Neuronal stem cell (in vitro differentiated cells): ENCODE data around the gene BMPR1A. TPM values are rescaled to one million over a fixed set of nuclear protein-coding genes. Genes with fewer than 3 reads are reported as not detected.
"Not testable (repeated sequence)": the region's sequence is repeated elsewhere in the genome, so short reads cannot be mapped to it uniquely, and the experiment has no call there.

Experiments
- DNase-seq: peaks from one replicate; pipeline ENCODE4 v3.0.0-alpha.2; 2013; ENCODE audit warnings: low spot score
- H2AFZ ChIP-seq: one replicate; pipeline ENCODE4 v1.6.1; 2013; ENCODE audit warnings: mild to moderate bottlenecking, low read length, inconsistent platforms
- H2AK5ac ChIP-seq: 2 replicates; pipeline ENCODE4 v1.6.1; 2013; ENCODE audit warnings: low read depth, mild to moderate bottlenecking, inconsistent platforms, low read length, moderate library complexity, mixed read lengths
- H2BK120ac ChIP-seq: 2 replicates; pipeline ENCODE4 v1.6.1; 2013; ENCODE audit warnings: low read depth, mild to moderate bottlenecking, inconsistent platforms, low read length, moderate library complexity, mixed read lengths
- H2BK12ac ChIP-seq: one replicate; pipeline ENCODE4 v1.6.1; 2013; ENCODE audit warnings: low read length, inconsistent platforms
- H2BK15ac ChIP-seq: 2 replicates; pipeline ENCODE4 v1.6.1; 2013; ENCODE audit warnings: mild to moderate bottlenecking, low read length, inconsistent platforms, mixed read lengths
- H2BK5ac ChIP-seq: one replicate; pipeline ENCODE4 v1.6.1; 2013; ENCODE audit warnings: inconsistent platforms, mild to moderate bottlenecking, low read length, moderate library complexity
- H3K14ac ChIP-seq: one replicate; pipeline ENCODE4 v1.6.1; 2013; ENCODE audit warnings: low read length, inconsistent platforms
- H3K18ac ChIP-seq: 2 replicates; pipeline ENCODE4 v1.6.1; 2013; ENCODE audit warnings: low read length, inconsistent platforms
- H3K23ac ChIP-seq: 2 replicates; pipeline ENCODE4 v1.6.1; 2013; ENCODE audit warnings: low read depth, mild to moderate bottlenecking, mixed read lengths, low read length, inconsistent platforms; ENCODE audit not compliant: poor library complexity
- H3K27ac ChIP-seq: replicated peaks from 3 replicates; pipeline ENCODE4 v1.5.1; 2013; ENCODE audit warnings: low read length, inconsistent platforms
- H3K27me3 ChIP-seq, 3 experiments: 2 replicates each; pipeline ENCODE4 v1.6.1; 2013; ENCODE audit warnings: low read length in 3 of 3, mild to moderate bottlenecking in 2 of 3, inconsistent platforms in 1 of 3, low read depth in 1 of 3, mixed read lengths in 1 of 3, moderate library complexity in 1 of 3; ENCODE audit not compliant: control insufficient read depth in 3 of 3, insufficient read depth in 3 of 3
- H3K36me3 ChIP-seq, 2 donors: replicated peaks in 1 of 2; 2 replicates each; pipeline ENCODE4 v1.6.1; 2013; ENCODE audit warnings: low read length in 2 of 2; ENCODE audit not compliant: control insufficient read depth in 2 of 2, insufficient read depth in 2 of 2
- H3K4ac ChIP-seq: 2 replicates; pipeline ENCODE4 v1.6.1; 2013; ENCODE audit warnings: inconsistent platforms, mild to moderate bottlenecking, low read length, moderate library complexity
- H3K4me1 ChIP-seq, 2 donors: 1 replicate in 1 of 2; 2 replicates in 1 of 2; pipeline ENCODE4 v1.6.1; 2013; ENCODE audit warnings: low read length in 2 of 2, low read depth in 1 of 2; ENCODE audit not compliant: control insufficient read depth in 2 of 2, insufficient read depth in 1 of 2
- H3K4me2 ChIP-seq: one replicate; pipeline ENCODE4 v1.6.1; 2013; ENCODE audit warnings: mild to moderate bottlenecking, low read length, inconsistent platforms; ENCODE audit not compliant: insufficient read depth, poor library complexity, severe bottlenecking
- H3K4me3 ChIP-seq, 2 donors: 2 replicates each; pipeline ENCODE4 v1.5.1; 2013; ENCODE audit warnings: low read length in 2 of 2, mild to moderate bottlenecking in 2 of 2, inconsistent platforms in 1 of 2, moderate library complexity in 1 of 2
- H3K79me1 ChIP-seq: one replicate; pipeline ENCODE4 v1.6.1; 2013; ENCODE audit warnings: low read depth, mild to moderate bottlenecking, inconsistent platforms, low read length, moderate library complexity
- H3K9ac ChIP-seq: one replicate; pipeline ENCODE4 v1.6.1; 2013; ENCODE audit warnings: mild to moderate bottlenecking, low read depth, low read length, inconsistent platforms; ENCODE audit not compliant: poor library complexity
- H3K9me3 ChIP-seq, 2 donors: replicated peaks in 1 of 2; 2 replicates each; pipeline versions ENCODE3 to v1.6.1; 2013; ENCODE audit warnings: low read length in 2 of 2, mild to moderate bottlenecking in 2 of 2, inconsistent platforms in 1 of 2, low read depth in 1 of 2, mixed read lengths in 1 of 2, moderate library complexity in 1 of 2; ENCODE audit not compliant: control insufficient read depth in 2 of 2, insufficient read depth in 1 of 2
- H4K8ac ChIP-seq: one replicate; pipeline ENCODE4 v1.6.1; 2013; ENCODE audit warnings: low read depth, mild to moderate bottlenecking, inconsistent platforms, low read length, moderate library complexity
- H4K91ac ChIP-seq: one replicate; pipeline ENCODE4 v1.6.1; 2013; ENCODE audit warnings: low read length, low read depth, mild to moderate bottlenecking, inconsistent platforms; ENCODE audit not compliant: poor library complexity
- WGBS, 2 donors: extraction: QIAGEN DNeasy Blood & Tissue Kit; methylation state at CpG; one replicate each; pipeline ENCODE4 v1.1.7; 2013; ENCODE audit warnings: missing lambda C conversion rate in 2 of 2, mixed read lengths in 1 of 2; ENCODE audit not compliant: insufficient read length in 2 of 2, insufficient replicate concordance in 1 of 2; ENCODE audit errors: extremely low coverage in 2 of 2; 5-methylcytosine and 5-hydroxymethylcytosine counted together
- small RNA-seq: library from polyadenylated mRNA; stranded (forward); fragments of <200 nt; extraction: miRNeasy Mini kit (QIAGEN cat#:217004); gene quantifications from one replicate; pipeline ENCODE3, GENCODE V24; 2013; ENCODE audit not compliant: insufficient read depth

The BMPR1A gene

GRCh38 chr10:86981020-86981419, 224.6 kb downstream of the BMPR1A start:
- not testable (repeated sequence) for H2BK15ac ChIP-seq, H3K14ac ChIP-seq, H3K9ac ChIP-seq, H3K4me3 ChIP-seq, H3K36me3 ChIP-seq, H3K79me1 ChIP-seq, H3K4me1 ChIP-seq, H2AK5ac ChIP-seq, H2AFZ ChIP-seq, H3K23ac ChIP-seq, H3K27me3 ChIP-seq, H3K27ac ChIP-seq, H3K4ac ChIP-seq, H3K9me3 ChIP-seq, H4K8ac ChIP-seq, H2BK120ac ChIP-seq, H3K4me2 ChIP-seq, H2BK12ac ChIP-seq, H2BK5ac ChIP-seq, H4K91ac ChIP-seq, DNase-seq, H3K18ac ChIP-seq
- no CpG with 5 or more reads among the region's 6 CpGs for WGBS, 2 donors

DNA sequence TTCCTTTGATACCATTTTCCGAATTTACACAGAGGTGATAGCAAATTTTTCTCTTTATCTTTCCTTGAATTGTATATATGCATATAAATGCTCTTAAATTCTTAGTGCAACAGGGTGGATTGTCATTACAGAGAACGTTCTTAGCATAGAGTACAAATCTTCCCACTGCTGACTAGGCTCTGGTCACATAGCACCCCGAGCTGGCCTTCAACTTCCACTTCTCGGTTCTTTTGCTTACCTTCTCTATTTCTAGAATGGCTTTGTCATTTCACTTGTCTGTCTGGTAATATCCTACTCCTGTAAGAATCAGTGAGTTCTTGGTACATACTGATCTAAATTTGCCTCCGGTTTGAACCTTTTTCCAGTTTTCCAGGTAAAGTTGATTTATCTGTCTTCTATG, 225.3 kb downstream of the BMPR1A start:
- Histone ChIP-seq H3K4me3 (no peak overlapping the region), H3K4me2 (no peak overlapping the region), H2BK12ac (no peak overlapping the region), H2BK5ac (no peak overlapping the region), H3K27ac (no peak overlapping the region), H3K14ac (no peak overlapping the region), H2BK15ac (no peak overlapping the region), H2AFZ (no peak overlapping the region), H3K18ac (no peak overlapping the region), H3K9ac (no peak overlapping the region), H3K27me3 (no peaks in the 10 kb centered on the region), H3K9me3 (no peaks in the 10 kb centered on the region), H4K8ac (no peak overlapping the region), H3K79me1 (no peaks in the 10 kb centered on the region), H3K4ac (no peak overlapping the region), H2AK5ac (no peak overlapping the region), H3K23ac (no peak overlapping the region), H2BK120ac (no peak overlapping the region), H4K91ac (no peak overlapping the region), H3K4me1 (no peaks in the 10 kb centered on the region), H3K36me3 (no peaks in the 10 kb centered on the region)
- WGBS, 2 donors, result no CpG with 5 or more reads among the region's 5 CpGs
- DNase-seq, result no peak

Small RNA genes within 50 kb of the gene (small RNA-seq; reads per million reads assigned to genes)
- gene RNU1-19P, result not detected
